Measurements from ENCODE around the gene S100A9. TPM values are rescaled to one million over a fixed set of nuclear protein-coding genes. Genes with fewer than 3 reads are reported as not detected.
"Not testable (repeated sequence)": the region's sequence is repeated elsewhere in the genome, so short reads cannot be mapped to it uniquely, and the experiment has no call there.

The S100A9 gene
- total RNA-seq, 1 experiment from 2014 or later, result not detected

DNA sequence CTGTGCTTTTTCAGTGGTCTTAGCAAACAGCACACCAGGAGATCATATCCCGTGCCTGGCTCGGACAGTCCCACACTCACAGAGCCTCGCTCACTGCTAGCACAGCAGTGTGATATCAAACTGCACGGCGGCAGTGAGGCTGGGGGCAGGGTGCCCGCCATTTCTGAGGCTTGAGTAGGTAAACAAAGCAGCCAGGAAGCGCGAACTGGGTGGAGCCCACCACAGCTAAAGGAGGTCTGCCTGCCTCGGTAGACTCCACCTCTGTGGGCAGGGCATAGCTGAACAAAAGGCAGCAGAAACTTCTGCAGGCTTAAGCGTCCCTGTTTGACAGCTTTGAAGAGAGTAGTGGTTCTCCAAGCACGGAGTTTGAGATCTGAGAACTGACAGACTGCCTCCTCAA is 49.6 kb downstream of the S100A9 start:
- DNase-seq (ENCODE audit: low spot score), result not testable (repeated sequence)

Other genes with a start within 250 kb of the S100A9 start
- not detected in 2 replicates for gene SPRR2F, start 244.3 kb upstream of the S100A9 start, total RNA-seq (2014; rRNA removed; shearing (Covaris generic))
- not detected in 2 replicates for gene SPRR2G, start 207.0 kb upstream of the S100A9 start, total RNA-seq (2014; rRNA removed; shearing (Covaris generic))
- gene LELP1, start 154.4 kb upstream of the S100A9 start, total RNA-seq (2014; rRNA removed; shearing (Covaris generic)), result not detected in 2 replicates
- gene PRR9, start 140.3 kb upstream of the S100A9 start, total RNA-seq (2014; rRNA removed; shearing (Covaris generic)), result not detected in 2 replicates
- not detected in 2 replicates for gene LORICRIN, start 98.2 kb upstream of the S100A9 start, total RNA-seq (2014; rRNA removed; shearing (Covaris generic))
- gene PGLYRP3, start 44.9 kb upstream of the S100A9 start, total RNA-seq (2014; rRNA removed; shearing (Covaris generic)), result not detected in 2 replicates
- gene PGLYRP4, start 9.0 kb upstream of the S100A9 start, total RNA-seq (2014; rRNA removed; shearing (Covaris generic)), result not detected in 2 replicates
- not detected in 2 replicates for gene S100A12, start 17.8 kb downstream of the S100A9 start, total RNA-seq (2014; rRNA removed; shearing (Covaris generic))
- not detected in 2 replicates for gene S100A8, start 33.2 kb downstream of the S100A9 start, total RNA-seq (2014; rRNA removed; shearing (Covaris generic))
- gene S100A7A, start 58.7 kb downstream of the S100A9 start, total RNA-seq (2014; rRNA removed; shearing (Covaris generic)), result not detected in 2 replicates
- gene S100A7, start 102.8 kb downstream of the S100A9 start, total RNA-seq (2014; rRNA removed; shearing (Covaris generic)), result not detected in 2 replicates
- 469 and 852 TPM in 2 replicates for gene S100A6, start 178.1 kb downstream of the S100A9 start, total RNA-seq (2014; rRNA removed; shearing (Covaris generic))
- not detected in 2 replicates for gene S100A5, start 183.1 kb downstream of the S100A9 start, total RNA-seq (2014; rRNA removed; shearing (Covaris generic))
- 33.4 and 36.2 TPM in 2 replicates for gene S100A4, start 188.0 kb downstream of the S100A9 start, total RNA-seq (2014; rRNA removed; shearing (Covaris generic))
- 5.2 and 5.3 TPM in 2 replicates for gene S100A3, start 191.4 kb downstream of the S100A9 start, total RNA-seq (2014; rRNA removed; shearing (Covaris generic))
- 17.8 and 33.2 TPM in 2 replicates for gene S100A2, start 208.0 kb downstream of the S100A9 start, total RNA-seq (2014; rRNA removed; shearing (Covaris generic))

Data from H4 (cell line).